WTC11 (cell line): ENCODE measurements around the gene NRG2. TPM values are rescaled to one million over a fixed set of nuclear protein-coding genes. Genes with fewer than 3 reads are reported as not detected.

Experiments used
- ATAC-seq: fragments of 200-7000 bp; cut with Tn5 transposase; 2 replicates; pipeline ENCODE4 v1.10.0; 2021; ENCODE audit warnings: mild to moderate bottlenecking, moderate library complexity
- CTCF ChIA-PET: fragments of 300-600 bp; sonication (Branson Sonifier 250); formaldehyde crosslinking; loops from one replicate; lab custom pipeline; 2021; ENCODE audit warnings: antibody characterized with exemption; lab: Charles Lee
- POLR2A ChIA-PET: fragments of 350-600 bp; sonication (Branson Sonifier 250); formaldehyde crosslinking; loops from one replicate; lab custom pipeline; 2021; ENCODE audit warnings: antibody characterized with exemption; lab: Charles Lee
- DNase-seq: peaks from one replicate; pipeline ENCODE4 v3.0.0; 2021; ENCODE audit warnings: low spot score
- H3K27ac Mint-ChIP-seq: 2 replicates; pipeline ENCODE4 v1.8.0; 2021; ENCODE audit warnings: mixed read lengths
- H3K27me3 Mint-ChIP-seq: 2 replicates; pipeline ENCODE4 v1.8.0; 2021; ENCODE audit warnings: low read depth, mild to moderate bottlenecking, moderate library complexity, mixed read lengths
- H3K36me3 Mint-ChIP-seq: 2 replicates; pipeline ENCODE4 v1.8.0; 2021; ENCODE audit warnings: mixed read lengths
- H3K4me1 Mint-ChIP-seq: 2 replicates; pipeline ENCODE4 v1.8.0; 2022; ENCODE audit warnings: mixed read lengths
- H3K4me3 Mint-ChIP-seq: 2 replicates; pipeline ENCODE4 v1.8.0; 2021; ENCODE audit warnings: mild to moderate bottlenecking, moderate library complexity, mixed read lengths
- H3K9me3 Mint-ChIP-seq: 2 replicates; pipeline ENCODE4 v1.8.0; 2021; ENCODE audit warnings: mixed read lengths
- AR ChIP-seq: fragments of 250-450 bp; sonication (Bioruptor Pico); IDR thresholded peaks from 2 replicates; pipeline ENCODE4 v1.9.0; 2021; ENCODE audit warnings: mild to moderate bottlenecking
- ARID4B ChIP-seq: sonication (generic); formaldehyde crosslinking; IDR thresholded peaks from 2 replicates; pipeline ENCODE4 v1.8.0; 2023; ENCODE audit warnings: missing genetic modification reagents, mild to moderate bottlenecking, borderline replicate concordance
- CTCF ChIP-seq: fragments of 200-600 bp; IDR thresholded peaks from 2 replicates; pipeline ENCODE4 v1.8.0; 2022; ENCODE audit warnings: antibody characterized with exemption
- E2F5 ChIP-seq: sonication (generic); formaldehyde crosslinking; IDR thresholded peaks from 2 replicates; pipeline ENCODE4 v1.8.1; 2022; ENCODE audit warnings: mild to moderate bottlenecking, moderate library complexity, missing genetic modification reagents
- FOXJ3 ChIP-seq: sonication (generic); formaldehyde crosslinking; IDR thresholded peaks from 2 replicates; pipeline ENCODE4 v1.9.0; 2021; ENCODE audit warnings: missing genetic modification reagents, mild to moderate bottlenecking, borderline replicate concordance
- GTF2I ChIP-seq: fragments of 250-450 bp; sonication (Bioruptor Pico); conservative IDR thresholded peaks from 2 replicates; pipeline ENCODE4 v1.4.0; 2021; ENCODE audit warnings: mild to moderate bottlenecking
- HMGXB4 ChIP-seq: sonication (generic); formaldehyde crosslinking; IDR thresholded peaks from 2 replicates; pipeline ENCODE4 v1.8.1; 2023; ENCODE audit warnings: mild to moderate bottlenecking, moderate library complexity, missing genetic modification reagents
- IRF2 ChIP-seq: sonication (generic); formaldehyde crosslinking; IDR thresholded peaks from 2 replicates; pipeline ENCODE4 v1.8.0; 2022; ENCODE audit warnings: low read depth, missing genetic modification reagents, borderline replicate concordance
- NFATC4 ChIP-seq: fragments of 250-450 bp; sonication (Bioruptor Pico); IDR thresholded peaks from 2 replicates; pipeline ENCODE4 v1.9.0; 2021; ENCODE audit warnings: mild to moderate bottlenecking
- NR3C1 ChIP-seq: sonication (generic); formaldehyde crosslinking; conservative IDR thresholded peaks from 2 replicates; pipeline ENCODE4 v1.8.1; 2023; ENCODE audit warnings: low read depth, mild to moderate bottlenecking, missing genetic modification reagents
- PREB ChIP-seq: sonication (generic); formaldehyde crosslinking; IDR thresholded peaks from 2 replicates; pipeline ENCODE4 v1.8.1; 2022; ENCODE audit warnings: mild to moderate bottlenecking, missing genetic modification reagents, moderate library complexity, borderline replicate concordance
- RORB ChIP-seq: fragments of 250-450 bp; sonication (Bioruptor Pico); IDR thresholded peaks from 2 replicates; pipeline ENCODE4 v1.9.0; 2021; ENCODE audit warnings: mild to moderate bottlenecking
- SMAD4 ChIP-seq: sonication (generic); formaldehyde crosslinking; IDR thresholded peaks from 2 replicates; pipeline ENCODE4 v1.8.0; 2022; ENCODE audit warnings: mild to moderate bottlenecking, missing genetic modification reagents
- STAT6 ChIP-seq: sonication (generic); formaldehyde crosslinking; conservative IDR thresholded peaks from 2 replicates; pipeline ENCODE4 v1.8.1; 2023; ENCODE audit warnings: mild to moderate bottlenecking, low read depth, missing genetic modification reagents, moderate library complexity
- ZBTB21 ChIP-seq: sonication (generic); formaldehyde crosslinking; IDR thresholded peaks from 2 replicates; pipeline ENCODE4 v1.8.1; 2023; ENCODE audit warnings: mild to moderate bottlenecking, missing genetic modification reagents, borderline replicate concordance
- ZMAT4 ChIP-seq: fragments of 250-450 bp; sonication (Bioruptor Pico); IDR thresholded peaks from 2 replicates; pipeline ENCODE4 v1.9.0; 2021; ENCODE audit warnings: mild to moderate bottlenecking
- ZNF138 ChIP-seq: sonication (generic); formaldehyde crosslinking; conservative IDR thresholded peaks from 2 replicates; pipeline ENCODE4 v1.8.1; 2022; ENCODE audit warnings: mild to moderate bottlenecking, moderate library complexity, missing genetic modification reagents
- ZNF219 ChIP-seq: sonication (generic); formaldehyde crosslinking; IDR thresholded peaks from 2 replicates; pipeline ENCODE4 v1.8.0; 2023; ENCODE audit warnings: missing genetic modification reagents, mild to moderate bottlenecking, borderline replicate concordance
- total RNA-seq: library from RNA; stranded (reverse); gene quantifications from 3 replicates; pipeline ENCODE4 v1.2.3, GENCODE V29; 2021

Gene NRG2
- total RNA-seq, 1 experiment from 2014 or later: 0.44 TPM

GRCh38 chr5:139825690-139826089, 217.4 kb downstream of the NRG2 start (continued):
- TF ChIP-seq CTCF: no peak
- TF ChIP-seq NFATC4 (CRISPR knock-in tag): no peak
- no peak for TF ChIP-seq FOXJ3
- TF ChIP-seq STAT6 (CRISPR knock-in tag): no peak
- no peak for TF ChIP-seq GTF2I (CRISPR knock-in tag)
- no peak for TF ChIP-seq RORB

- ChIA-PET CTCF (interaction anchor here (0.6 to 2.5 kb wide), 4 partner anchors 36 to 145 kb away, joined by 3 to 9 read pairs (median 4); no protein-coding TSS in a partner anchor), POLR2A (no interaction called here)
- ATAC-seq: no peak
- Mint-ChIP-seq H3K9me3 (peaks cover 2% of the 10 kb centered on the region), H3K27ac (no peak overlapping the region), H3K36me3 (no peaks in the 10 kb centered on the region), H3K4me3 (no peak overlapping the region), H3K27me3 (peaks cover 10% of the 10 kb centered on the region), H3K4me1 (0 out of 2 replicates have a peak, but pooled peaks cover 3% of the 10 kb centered on the region)
- DNase-seq: no peak
- TF ChIP-seq E2F5 (CRISPR knock-in tag) (no peak), ZNF219 (no peak), IRF2 (CRISPR knock-in tag) (no peak), ARID4B (no peak), AR (CRISPR knock-in tag) (no peak), SMAD4 (CRISPR knock-in tag) (no peak), ZBTB21 (CRISPR knock-in tag) (no peak), HMGXB4 (CRISPR knock-in tag) (no peak), PREB (CRISPR knock-in tag) (no peak), ZNF138 (no peak), NR3C1 (no peak), ZMAT4 (CRISPR knock-in tag) (no peak)
Measured at GRCh38 chr5:139823757-139824355, 219.2 kb downstream of the NRG2 start.
